ENCODE data around the gene TOB1.

GRCh38 chr17:50822550-50822949, 43.6 kb downstream of the TOB1 start:
- no peak for TF ChIP-seq EZH2 (IDR thresholded peaks at IDR 0.05; ENCODE audit: low read depth)
- TF ChIP-seq CTCF (conservative IDR thresholded peaks at IDR 0.05): no peak

Data from PC-9 (cell line).